ENCODE measurements around the gene PCK2.

The PCK2 gene

GRCh38 chr14:24060984-24061913, 32.9 kb upstream of the PCK2 start:
- no peak for DNase-seq (ENCODE audit: low read depth in 2 of 3, low spot score in 1 of 3)

GRCh38 chr14:24062216-24062980, 31.7 kb upstream of the PCK2 start:
- DNase-seq (ENCODE audit: low read depth in 2 of 3, low spot score in 1 of 3) = no peak

- no peak for DNase-seq (ENCODE audit: low read depth in 2 of 3, low spot score in 1 of 3)
Observed at GRCh38 chr14:24063263-24063836, 30.8 kb upstream of the PCK2 start.

- no peak for DNase-seq (ENCODE audit: low read depth in 2 of 3, low spot score in 1 of 3)
Observed at GRCh38 chr14:24064091-24064795, 29.9 kb upstream of the PCK2 start.

- no peak for DNase-seq (ENCODE audit: low read depth in 2 of 3, low spot score in 1 of 3)
Observed at GRCh38 chr14:24064856-24065255, 29.3 kb upstream of the PCK2 start.

GRCh38 chr14:24065408-24065807, 28.7 kb upstream of the PCK2 start:
- DNase-seq (ENCODE audit: low read depth in 2 of 3, low spot score in 1 of 3) = no peak

GRCh38 chr14:24066496-24067132, 27.5 kb upstream of the PCK2 start:
- no peak for DNase-seq (ENCODE audit: low read depth in 2 of 3, low spot score in 1 of 3)

- no peak for DNase-seq (ENCODE audit: low read depth in 2 of 3, low spot score in 1 of 3)
Observed at GRCh38 chr14:24067133-24068082, 26.7 kb upstream of the PCK2 start.

- DNase-seq (ENCODE audit: low read depth in 2 of 3, low spot score in 1 of 3) = no peak
Observed at GRCh38 chr14:24068711-24069410, 25.2 kb upstream of the PCK2 start.

- no peak for DNase-seq (ENCODE audit: low read depth in 2 of 3, low spot score in 1 of 3)
Observed at GRCh38 chr14:24069411-24069735, 24.7 kb upstream of the PCK2 start.

- no peak for DNase-seq (ENCODE audit: low read depth in 2 of 3, low spot score in 1 of 3)
Observed at GRCh38 chr14:24070285-24071143, 23.6 kb upstream of the PCK2 start.

- peak in 1 of 3 donors; percentile 28 for DNase-seq (ENCODE audit: low read depth in 2 of 3, low spot score in 1 of 3)
Observed at GRCh38 chr14:24071144-24071697, 22.9 kb upstream of the PCK2 start, which contains the start of gene CPNE6. CPNE6 (plus strand) TSS chr14:24071562; CDS start chr14:24072937, 1,375 bp downstream.

GRCh38 chr14:24071836-24072430, 22.2 kb upstream of the PCK2 start:
- no peak for DNase-seq (ENCODE audit: low read depth in 2 of 3, low spot score in 1 of 3)

GRCh38 chr14:24072436-24072835, 21.7 kb upstream of the PCK2 start:
- no peak for DNase-seq (ENCODE audit: low read depth in 2 of 3, low spot score in 1 of 3)

GRCh38 chr14:24072881-24073877, 20.9 kb upstream of the PCK2 start:
- no peak for DNase-seq (ENCODE audit: low read depth in 2 of 3, low spot score in 1 of 3)

Measured in stimulated activated CD4-positive, alpha-beta T cell treated with anti-CD3 and anti-CD28 coated beads, Interleukin-12 subunit alpha, Interleukin-12 subunit beta, amount 100 ng/mL, for 48 hours (primary cell).